GM12878 (cell line): ENCODE measurements around the gene RPL10. TPM values are rescaled to one million over a fixed set of nuclear protein-coding genes. Genes with fewer than 3 reads are reported as not detected.
A peak's percentile ranks its signal among the peaks of the same experiment; 100 is the strongest.

Experiments
- ATAC-seq: fragments of 200-7000 bp; cut with Tn5 transposase; 3 replicates; pipeline ENCODE4 v1.9.1; 2020; ENCODE audit warnings: mild to moderate bottlenecking, moderate library complexity
- BruUV-seq: library from RNA; stranded (reverse); fragments of 400-500 nt; replicated peaks from 2 replicates; lab custom pipeline; 2021; lab: Mats Ljungman, UMichigan
- CTCF ChIA-PET: fragments of 300-600 bp; sonication (Branson Sonifier 250); formaldehyde crosslinking; extraction: SDS; loops from one replicate; lab custom pipeline; 2021; ENCODE audit warnings: inconsistent platforms; lab: Yijun Ruan, JAX
- POLR2A ChIA-PET: fragments of 350-600 bp; formaldehyde crosslinking; extraction: SDS; loops from one replicate; lab custom pipeline; 2021; ENCODE audit warnings: inconsistent platforms; lab: Charles Lee
- RAD21 ChIA-PET: fragments of 300-600 bp; sonication (Branson Sonifier 250); formaldehyde crosslinking; loops from one replicate; lab custom pipeline; 2023; ENCODE audit warnings: antibody characterized with exemption; ENCODE audit not compliant: unreplicated experiment; lab: Charles Lee
- SMC1A ChIA-PET: fragments of 300-600 bp; sonication (Branson Sonifier 250); formaldehyde crosslinking; loops from one replicate; lab custom pipeline; 2023; ENCODE audit not compliant: unreplicated experiment, uncharacterized antibody; lab: Charles Lee
- DNase-seq: peaks from one replicate; pipeline ENCODE4 v3.0.0-alpha.2; 2011; ENCODE audit warnings: low read depth, low spot score
- FAIRE-seq: peaks from 3 replicates; lab custom pipeline; 2011; peaks lifted over from hg19 to GRCh38; lab: Jason Lieb, UNC
- H2AFZ ChIP-seq: 2 replicates; pipeline ENCODE4 v1.6.0; 2011; ENCODE audit warnings: low read depth, low read length, control low read depth; ENCODE audit not compliant: control insufficient read depth
- H3K27ac ChIP-seq: 2 replicates; pipeline ENCODE4 v1.5.1; 2011; ENCODE audit warnings: control low read depth; ENCODE audit not compliant: control insufficient read depth, insufficient read depth
- H3K27me3 ChIP-seq, 2 experiments: replicated peaks in 1 of 2; 2 replicates each; pipeline versions ENCODE4 v1.6.0 to v1.6.1; 2011; ENCODE audit warnings: low read length in 1 of 2; ENCODE audit not compliant: control insufficient read depth in 2 of 2, insufficient read depth in 2 of 2
- H3K36me3 ChIP-seq, 2 experiments: 2 replicates each; pipeline ENCODE4 v1.5.1; 2011; ENCODE audit warnings: low read length in 1 of 2; ENCODE audit not compliant: control insufficient read depth in 2 of 2, insufficient read depth in 2 of 2
- H3K4me1 ChIP-seq: 2 replicates; pipeline ENCODE4 v1.6.1; 2011; ENCODE audit warnings: mild to moderate bottlenecking, low read length, moderate library complexity, mixed read lengths; ENCODE audit not compliant: control insufficient read depth, insufficient read depth
- H3K4me2 ChIP-seq: 2 replicates; pipeline ENCODE4 v1.6.0; 2011; ENCODE audit warnings: control low read depth; ENCODE audit not compliant: control insufficient read depth, insufficient read depth
- H3K4me3 ChIP-seq: fragments of 200-600 bp; sonication (generic); 2 replicates; pipeline ENCODE4 v1.5.1; 2016
- H3K79me2 ChIP-seq: 2 replicates; pipeline ENCODE4 v1.6.0; 2011; ENCODE audit warnings: low read length; ENCODE audit not compliant: control insufficient read depth, insufficient read depth
- H3K9ac ChIP-seq: 2 replicates; pipeline ENCODE4 v1.8.0; 2011; ENCODE audit warnings: low read length, control low read depth, mixed read lengths; ENCODE audit not compliant: control insufficient read depth, insufficient read depth
- H3K9me3 ChIP-seq: replicated peaks from 3 replicates; pipeline ENCODE4 v1.5.1; 2011; ENCODE audit warnings: mild to moderate bottlenecking, low read length; ENCODE audit not compliant: control insufficient read depth, insufficient read depth
- H4K20me1 ChIP-seq: 2 replicates; pipeline ENCODE4 v1.6.0; 2011; ENCODE audit not compliant: control insufficient read depth, insufficient read depth
- CREM ChIP-seq: IDR thresholded peaks from 2 replicates; pipeline ENCODE4 v1.6.1; 2014; ENCODE audit warnings: antibody characterized with exemption, low read depth
- E2F8 ChIP-seq: fragments of 450-650 bp; IDR thresholded peaks from 2 replicates; pipeline ENCODE4 v1.6.1; 2018; ENCODE audit warnings: mild to moderate bottlenecking, low read depth, moderate library complexity; ENCODE audit not compliant: partially characterized antibody
- HCFC1 ChIP-seq: fragments of 150-350 bp; IDR thresholded peaks from 2 replicates; pipeline ENCODE4 v1.6.1; 2014; ENCODE audit warnings: low read length
- NFIC ChIP-seq: IDR thresholded peaks from 2 replicates; pipeline ENCODE4 v1.6.1; 2012; ENCODE audit warnings: low read depth, mild to moderate bottlenecking, inconsistent platforms, low read length, moderate library complexity
- NR2F1 ChIP-seq: fragments of 450-650 bp; conservative IDR thresholded peaks from 2 replicates; pipeline ENCODE4 v1.6.1; 2017; ENCODE audit warnings: mild to moderate bottlenecking
- PBX3 ChIP-seq: IDR thresholded peaks from 2 replicates; pipeline ENCODE4 v1.6.1; 2011; ENCODE audit warnings: mild to moderate bottlenecking, low read depth, low read length, moderate library complexity; ENCODE audit not compliant: insufficient replicate concordance
- PKNOX1 ChIP-seq: fragments of 450-650 bp; IDR thresholded peaks from 2 replicates; pipeline ENCODE4 v1.6.1; 2016; ENCODE audit warnings: mild to moderate bottlenecking
- POLR2A ChIP-seq: IDR thresholded peaks from 2 replicates; pipeline ENCODE4 v1.6.1; 2011; ENCODE audit warnings: low read depth, mild to moderate bottlenecking, low read length
- RBBP5 ChIP-seq: fragments of 200-600 bp; sonication (generic); conservative IDR thresholded peaks from 2 replicates; pipeline ENCODE4 v1.6.1; 2016
- RCOR1 ChIP-seq: conservative IDR thresholded peaks from 2 replicates; pipeline ENCODE4 v1.6.1; 2012; ENCODE audit warnings: low read depth, low read length, improper control_type of control experiment
- TBL1XR1 ChIP-seq: IDR thresholded peaks from 2 replicates; pipeline ENCODE4 v1.6.1; 2012; ENCODE audit warnings: low read depth, low read length, improper control_type of control experiment
- YY1 ChIP-seq: IDR thresholded peaks from 2 replicates; pipeline ENCODE4 v1.6.1; 2011; ENCODE audit warnings: low read depth, mild to moderate bottlenecking, low read length
- WGBS: methylation state at CpG from one replicate; pipeline ENCODE4 v1.1.6; 2016; ENCODE audit warnings: low lambda C conversion rate; ENCODE audit not compliant: insufficient replicate concordance, insufficient coverage; ENCODE audit errors: missing lambda C conversion rate; 5-methylcytosine and 5-hydroxymethylcytosine counted together
- in situ Hi-C: fragments of 300-500 bp; cut with MboI; formaldehyde crosslinking; loops from 9 replicates; pipeline ENCODE4 v1.14.3; 2018; ENCODE audit warnings: mixed read lengths
- intact Hi-C: fragments of 100-400 bp; cut with micrococcal nuclease; formaldehyde crosslinking; loops from one replicate; pipeline ENCODE4 v1.14.2; 2022; ENCODE audit not compliant: unreplicated experiment
- polyA plus RNA-seq, 11 experiments: library from polyadenylated mRNA; depleted of rRNA in 4 of 11; unstranded in 6 of 11; stranded (reverse) in 5 of 11; fragments of >200 nt; fragmentation: Nextera tagmentation in 4 of 11; fragmentation: Illumina TruSeq in 1 of 11; extraction: Ambion mirVana in 4 of 11; extraction: Trizol in 1 of 11; gene quantifications; 1 replicate in 1 of 11; 2 replicates in 10 of 11; pipeline versions ENCODE4 v1.2.1 to v1.2.3, GENCODE V29; 2011 to 2016; ENCODE audit warnings: inconsistent platforms in 2 of 11, missing spikeins in 2 of 11, low read depth in 1 of 11
- total RNA-seq, 4 experiments: library from RNA; depleted of rRNA in 3 of 4; stranded (reverse); fragments of >200 nt in 3 of 4; fragmentation: Illumina TruSeq in 1 of 4; extraction: Trizol in 1 of 4; gene quantifications; 2 replicates each; pipeline versions ENCODE4 v1.2.1 to v1.2.3, GENCODE V29; 2013 to 2021

RPL10 gene
- total and polyA plus RNA-seq, 10 of the 15 experiments (the other 5 are each of a cell fraction or from before 2014, with no cell fraction given) = 1,938 to 7,222 (median 4,494) TPM

DNA sequence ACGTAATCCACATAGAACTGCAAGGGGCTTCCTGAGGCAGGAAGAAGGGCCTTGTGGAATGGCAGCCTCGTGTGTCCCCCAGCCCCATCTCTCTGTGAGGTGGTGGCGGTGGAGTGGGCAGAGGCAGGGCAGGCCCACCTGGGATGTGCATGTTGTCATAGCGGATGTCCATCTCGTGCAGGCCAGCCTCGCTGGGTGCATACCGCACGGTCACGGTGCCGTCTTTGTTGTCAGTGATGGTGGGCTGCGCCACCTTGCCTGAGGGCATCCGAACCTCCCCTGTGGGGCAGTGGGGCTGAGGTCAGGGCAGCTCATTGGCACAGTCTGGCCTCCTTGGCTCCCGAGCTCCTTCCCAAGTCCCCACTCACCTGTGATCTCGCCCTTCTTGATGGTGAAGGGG lies 44.2 kb upstream of the RPL10 start:
- Histone ChIP-seq H3K36me3 (peaks cover 0 to 58% of the 10 kb centered on the region in 2 experiments; a peak in 2 of 4 replicates), H3K9me3 (no peaks in the 10 kb centered on the region; the same call in 2 of the 3 replicates), H3K4me2 (no peak overlapping the region), H3K4me1 (no peaks in the 10 kb centered on the region), H3K4me3 (no peak overlapping the region), H2AFZ (no peak overlapping the region), H3K79me2 (no peaks in the 10 kb centered on the region), H3K27me3 (no peaks in the 10 kb centered on the region), H3K27ac (no peak overlapping the region), H4K20me1 (no peaks in the 10 kb centered on the region), H3K9ac (no peak overlapping the region)
- no TSS peak for BruUV-seq
- in situ Hi-C loops (no loop called here), intact Hi-C loops (no loop called here)
- no peak for ATAC-seq
- FAIRE-seq = no peak
- DNase-seq = no peak
- CTCF ChIA-PET = no interaction called here
- POLR2A ChIA-PET = no interaction called here
- 67% methylated on average over 14 of the region's 14 CpGs for WGBS
- TF ChIP-seq E2F8 (no peak), POLR2A (peak; percentile 40)
- SMC1A ChIA-PET = no interaction called here
- RAD21 ChIA-PET = no interaction called here

DNA sequence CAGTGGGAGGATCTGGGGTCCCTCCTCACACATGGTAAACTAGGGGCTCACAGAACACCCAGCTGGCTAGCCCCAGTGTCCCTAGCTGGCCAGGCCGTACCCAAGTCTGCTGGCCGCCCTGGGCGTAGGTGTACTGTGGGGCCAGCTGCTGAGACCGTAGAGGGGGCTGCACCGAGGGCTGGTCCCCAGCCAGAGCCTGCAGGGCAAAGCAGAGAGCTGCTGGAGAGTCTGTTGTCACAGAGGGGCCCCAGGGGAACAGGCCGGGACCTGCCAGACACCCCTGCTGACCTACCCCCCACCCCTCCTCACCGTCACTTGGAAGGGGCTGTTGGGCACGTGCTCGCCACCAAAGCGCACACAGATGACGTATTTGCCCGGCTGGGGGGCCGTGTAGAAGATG lies 43.7 kb upstream of the RPL10 start:
- H3K4me3 ChIP-seq = no peak overlapping the region
- ChIA-PET RAD21 (no interaction called here), SMC1A (no interaction called here), POLR2A (no interaction called here), CTCF (no interaction called here)
- H3K4me1 ChIP-seq = no peaks in the 10 kb centered on the region
- no peak overlapping the region for H3K4me2 ChIP-seq
- H3K27ac ChIP-seq = no peak overlapping the region
- H3K9me3 ChIP-seq = no peaks in the 10 kb centered on the region; the same call in 2 of the 3 replicates
- intact Hi-C loops (no loop called here), in situ Hi-C loops (no loop called here)
- no peaks in the 10 kb centered on the region for H3K27me3 ChIP-seq
- ATAC-seq (no peak), DNase-seq (no peak), FAIRE-seq (no peak)
- BruUV-seq = no TSS peak
- no peak overlapping the region for H3K9ac ChIP-seq
- no peak overlapping the region for H2AFZ ChIP-seq
- peaks cover 0 to 60% of the 10 kb centered on the region in 2 experiments; a peak in 2 of 4 replicates for H3K36me3 ChIP-seq
- 46% methylated on average over 13 of the region's 13 CpGs for WGBS
- H3K79me2 ChIP-seq = no peaks in the 10 kb centered on the region
- H4K20me1 ChIP-seq = no peaks in the 10 kb centered on the region
- TF ChIP-seq HCFC1 (no peak), PKNOX1 (no peak), YY1 (no peak), NR2F1 (no peak), PBX3 (no peak), RCOR1 (no peak), TBL1XR1 (no peak), NFIC (no peak), CREM (no peak), RBBP5 (no peak)
